ENCODE results near the gene HEMK1.

DNA sequence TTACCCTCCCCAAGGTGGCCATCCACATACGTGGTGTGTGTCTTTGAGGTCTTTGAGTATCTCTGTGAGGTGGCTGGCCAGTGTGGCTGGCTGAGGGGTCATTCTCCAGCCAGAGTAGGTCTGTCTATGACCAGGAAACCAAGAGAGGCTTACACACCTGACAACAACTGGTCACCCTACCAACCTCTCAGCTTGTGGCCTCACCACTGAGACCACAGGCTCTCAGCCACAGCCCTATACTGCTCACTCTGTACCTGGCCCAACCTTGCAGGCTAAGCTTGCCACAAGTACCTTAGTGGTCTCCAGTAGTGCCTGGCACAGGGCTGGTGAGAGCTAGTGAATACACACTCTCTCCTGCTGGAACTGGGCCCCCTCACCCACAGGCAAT is 5.1 kb downstream of the HEMK1 start:
- TF ChIP-seq POLR2A (IDR thresholded peaks at IDR 0.05) (no peak), POLR2AphosphoS5 (IDR thresholded peaks at IDR 0.05) (no peak), EP300 (IDR thresholded peaks at IDR 0.05) (no peak)
- TF ChIP-seq, protein P1, sequence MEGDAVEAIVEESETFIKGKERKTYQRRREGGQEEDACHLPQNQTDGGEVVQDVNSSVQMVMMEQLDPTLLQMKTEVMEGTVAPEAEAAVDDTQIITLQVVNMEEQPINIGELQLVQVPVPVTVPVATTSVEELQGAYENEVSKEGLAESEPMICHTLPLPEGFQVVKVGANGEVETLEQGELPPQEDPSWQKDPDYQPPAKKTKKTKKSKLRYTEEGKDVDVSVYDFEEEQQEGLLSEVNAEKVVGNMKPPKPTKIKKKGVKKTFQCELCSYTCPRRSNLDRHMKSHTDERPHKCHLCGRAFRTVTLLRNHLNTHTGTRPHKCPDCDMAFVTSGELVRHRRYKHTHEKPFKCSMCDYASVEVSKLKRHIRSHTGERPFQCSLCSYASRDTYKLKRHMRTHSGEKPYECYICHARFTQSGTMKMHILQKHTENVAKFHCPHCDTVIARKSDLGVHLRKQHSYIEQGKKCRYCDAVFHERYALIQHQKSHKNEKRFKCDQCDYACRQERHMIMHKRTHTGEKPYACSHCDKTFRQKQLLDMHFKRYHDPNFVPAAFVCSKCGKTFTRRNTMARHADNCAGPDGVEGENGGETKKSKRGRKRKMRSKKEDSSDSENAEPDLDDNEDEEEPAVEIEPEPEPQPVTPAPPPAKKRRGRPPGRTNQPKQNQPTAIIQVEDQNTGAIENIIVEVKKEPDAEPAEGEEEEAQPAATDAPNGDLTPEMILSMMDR (IDR thresholded peaks at IDR 0.05), result no peak
